Stimulated activated CD4-positive, alpha-beta T cell treated with anti-CD3 and anti-CD28 coated beads, Interleukin-1b, Interleukin-23, amount 100 ng/mL, for 48 hours (primary cell): ENCODE results near the gene ALG6.
"Not testable (repeated sequence)": the region's sequence is repeated elsewhere in the genome, so short reads cannot be mapped to it uniquely, and the experiment has no call there.

ENCODE experiments used
- DNase-seq: peaks from one replicate; pipeline ENCODE4 v3.0.0-alpha.2; 2020

Gene ALG6

GRCh38 chr1:63328781-63329180, 38.6 kb upstream of the ALG6 start:
- DNase-seq, result no peak

- DNase-seq, result no peak
Observed at GRCh38 chr1:63329621-63330330, 37.7 kb upstream of the ALG6 start.

- DNase-seq, result no peak
Observed at GRCh38 chr1:63330331-63330916, 37.0 kb upstream of the ALG6 start.

- no peak for DNase-seq
Observed at GRCh38 chr1:63342402-63342801, 25.0 kb upstream of the ALG6 start.

GRCh38 chr1:63343922-63344321, 23.5 kb upstream of the ALG6 start:
- no peak for DNase-seq

GRCh38 chr1:63350320-63350719, 17.1 kb upstream of the ALG6 start:
- DNase-seq, result no peak

- DNase-seq, result no peak
Observed at GRCh38 chr1:63352736-63353135, 14.7 kb upstream of the ALG6 start.

GRCh38 chr1:63356234-63356633, 11.2 kb upstream of the ALG6 start:
- not testable (repeated sequence) for DNase-seq

- no peak for DNase-seq
Observed at GRCh38 chr1:63359561-63359960, 7.9 kb upstream of the ALG6 start.

- DNase-seq, result no peak
Observed at GRCh38 chr1:63362073-63362472, 5.4 kb upstream of the ALG6 start.

GRCh38 chr1:63362578-63362977, 4.8 kb upstream of the ALG6 start:
- DNase-seq, result no peak

GRCh38 chr1:63363014-63363413, 4.4 kb upstream of the ALG6 start:
- no peak for DNase-seq

- DNase-seq, result no peak
Observed at GRCh38 chr1:63366908-63367214, 566 bp upstream of the ALG6 start.

- no peak for DNase-seq
Observed at GRCh38 chr1:63368131-63368530, 704 bp downstream of the ALG6 start.

- no peak for DNase-seq
Observed at GRCh38 chr1:63379583-63379982, 12.2 kb downstream of the ALG6 start.

- DNase-seq, result no peak
Observed at GRCh38 chr1:63381741-63382140, 14.3 kb downstream of the ALG6 start.

GRCh38 chr1:63401945-63402344, 34.5 kb downstream of the ALG6 start:
- no peak for DNase-seq

- DNase-seq, result no peak
Observed at GRCh38 chr1:63403386-63403785, 36.0 kb downstream of the ALG6 start.

GRCh38 chr1:63405021-63405420, 37.6 kb downstream of the ALG6 start:
- DNase-seq, result no peak

GRCh38 chr1:63405987-63406386, 38.6 kb downstream of the ALG6 start:
- no peak for DNase-seq

- DNase-seq, result no peak
Observed at GRCh38 chr1:63407002-63407401, 39.6 kb downstream of the ALG6 start.

- DNase-seq, result no peak
Observed at GRCh38 chr1:63408331-63408730, 40.9 kb downstream of the ALG6 start.

- no peak for DNase-seq
Observed at GRCh38 chr1:63411066-63411465, 43.6 kb downstream of the ALG6 start.

- DNase-seq, result no peak
Observed at GRCh38 chr1:63413394-63413793, 46.0 kb downstream of the ALG6 start.

GRCh38 chr1:63414691-63415365, 47.4 kb downstream of the ALG6 start:
- DNase-seq, result no peak
